Measurements from ENCODE around the gene CDO1.

DNA sequence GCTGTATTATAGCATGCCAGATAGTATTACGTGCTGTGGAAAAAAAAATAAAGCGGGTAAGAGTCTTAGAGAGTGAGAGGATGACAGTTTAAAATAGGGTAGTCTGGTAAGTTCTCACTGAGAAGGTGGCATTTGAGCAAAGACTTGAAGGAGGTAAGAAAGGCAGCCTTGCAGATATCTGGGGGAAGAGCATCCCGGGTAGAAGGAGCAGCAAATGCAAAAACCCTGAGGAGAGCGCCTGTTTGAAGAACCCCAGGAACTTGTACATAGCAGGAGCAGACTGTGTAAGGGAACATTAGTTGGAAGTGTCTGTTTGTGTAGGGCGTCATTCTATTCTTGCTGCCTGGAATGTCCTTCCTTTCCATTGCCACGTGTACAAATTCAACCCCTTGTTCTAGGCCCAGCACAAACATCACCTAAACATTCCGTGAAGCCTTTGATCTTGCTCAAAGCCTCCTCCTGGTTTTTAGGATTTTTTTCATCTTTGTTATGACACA, 27.9 kb upstream of the CDO1 start:
- TF ChIP-seq ZFP30 (CRISPR knock-in tag; IDR thresholded peaks at IDR 0.05) (no peak), RARB (CRISPR knock-in tag; IDR thresholded peaks at IDR 0.05) (no peak), ZFP3 (CRISPR knock-in tag; IDR thresholded peaks at IDR 0.05) (no peak), ARNTL (CRISPR knock-in tag; IDR thresholded peaks at IDR 0.05; ENCODE audit: borderline replicate concordance, low read depth) (no peak), ZC3H10 (CRISPR knock-in tag; IDR thresholded peaks at IDR 0.05) (no peak), ZNF565 (CRISPR knock-in tag; conservative IDR thresholded peaks at IDR 0.05; ENCODE audit: low read depth) (no peak)
- TF ChIP-seq, protein P1, sequence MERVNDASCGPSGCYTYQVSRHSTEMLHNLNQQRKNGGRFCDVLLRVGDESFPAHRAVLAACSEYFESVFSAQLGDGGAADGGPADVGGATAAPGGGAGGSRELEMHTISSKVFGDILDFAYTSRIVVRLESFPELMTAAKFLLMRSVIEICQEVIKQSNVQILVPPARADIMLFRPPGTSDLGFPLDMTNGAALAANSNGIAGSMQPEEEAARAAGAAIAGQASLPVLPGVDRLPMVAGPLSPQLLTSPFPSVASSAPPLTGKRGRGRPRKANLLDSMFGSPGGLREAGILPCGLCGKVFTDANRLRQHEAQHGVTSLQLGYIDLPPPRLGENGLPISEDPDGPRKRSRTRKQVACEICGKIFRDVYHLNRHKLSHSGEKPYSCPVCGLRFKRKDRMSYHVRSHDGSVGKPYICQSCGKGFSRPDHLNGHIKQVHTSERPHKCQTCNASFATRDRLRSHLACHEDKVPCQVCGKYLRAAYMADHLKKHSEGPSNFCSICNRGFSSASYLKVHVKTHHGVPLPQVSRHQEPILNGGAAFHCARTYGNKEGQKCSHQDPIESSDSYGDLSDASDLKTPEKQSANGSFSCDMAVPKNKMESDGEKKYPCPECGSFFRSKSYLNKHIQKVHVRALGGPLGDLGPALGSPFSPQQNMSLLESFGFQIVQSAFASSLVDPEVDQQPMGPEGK (CRISPR knock-in tag; IDR thresholded peaks at IDR 0.05; ENCODE audit: borderline replicate concordance), result no peak
- TF ChIP-seq, protein P2, sequence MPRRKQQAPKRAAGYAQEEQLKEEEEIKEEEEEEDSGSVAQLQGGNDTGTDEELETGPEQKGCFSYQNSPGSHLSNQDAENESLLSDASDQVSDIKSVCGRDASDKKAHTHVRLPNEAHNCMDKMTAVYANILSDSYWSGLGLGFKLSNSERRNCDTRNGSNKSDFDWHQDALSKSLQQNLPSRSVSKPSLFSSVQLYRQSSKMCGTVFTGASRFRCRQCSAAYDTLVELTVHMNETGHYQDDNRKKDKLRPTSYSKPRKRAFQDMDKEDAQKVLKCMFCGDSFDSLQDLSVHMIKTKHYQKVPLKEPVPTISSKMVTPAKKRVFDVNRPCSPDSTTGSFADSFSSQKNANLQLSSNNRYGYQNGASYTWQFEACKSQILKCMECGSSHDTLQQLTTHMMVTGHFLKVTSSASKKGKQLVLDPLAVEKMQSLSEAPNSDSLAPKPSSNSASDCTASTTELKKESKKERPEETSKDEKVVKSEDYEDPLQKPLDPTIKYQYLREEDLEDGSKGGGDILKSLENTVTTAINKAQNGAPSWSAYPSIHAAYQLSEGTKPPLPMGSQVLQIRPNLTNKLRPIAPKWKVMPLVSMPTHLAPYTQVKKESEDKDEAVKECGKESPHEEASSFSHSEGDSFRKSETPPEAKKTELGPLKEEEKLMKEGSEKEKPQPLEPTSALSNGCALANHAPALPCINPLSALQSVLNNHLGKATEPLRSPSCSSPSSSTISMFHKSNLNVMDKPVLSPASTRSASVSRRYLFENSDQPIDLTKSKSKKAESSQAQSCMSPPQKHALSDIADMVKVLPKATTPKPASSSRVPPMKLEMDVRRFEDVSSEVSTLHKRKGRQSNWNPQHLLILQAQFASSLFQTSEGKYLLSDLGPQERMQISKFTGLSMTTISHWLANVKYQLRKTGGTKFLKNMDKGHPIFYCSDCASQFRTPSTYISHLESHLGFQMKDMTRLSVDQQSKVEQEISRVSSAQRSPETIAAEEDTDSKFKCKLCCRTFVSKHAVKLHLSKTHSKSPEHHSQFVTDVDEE (CRISPR knock-in tag; IDR thresholded peaks at IDR 0.05), result no peak
- TF ChIP-seq, protein P3, sequence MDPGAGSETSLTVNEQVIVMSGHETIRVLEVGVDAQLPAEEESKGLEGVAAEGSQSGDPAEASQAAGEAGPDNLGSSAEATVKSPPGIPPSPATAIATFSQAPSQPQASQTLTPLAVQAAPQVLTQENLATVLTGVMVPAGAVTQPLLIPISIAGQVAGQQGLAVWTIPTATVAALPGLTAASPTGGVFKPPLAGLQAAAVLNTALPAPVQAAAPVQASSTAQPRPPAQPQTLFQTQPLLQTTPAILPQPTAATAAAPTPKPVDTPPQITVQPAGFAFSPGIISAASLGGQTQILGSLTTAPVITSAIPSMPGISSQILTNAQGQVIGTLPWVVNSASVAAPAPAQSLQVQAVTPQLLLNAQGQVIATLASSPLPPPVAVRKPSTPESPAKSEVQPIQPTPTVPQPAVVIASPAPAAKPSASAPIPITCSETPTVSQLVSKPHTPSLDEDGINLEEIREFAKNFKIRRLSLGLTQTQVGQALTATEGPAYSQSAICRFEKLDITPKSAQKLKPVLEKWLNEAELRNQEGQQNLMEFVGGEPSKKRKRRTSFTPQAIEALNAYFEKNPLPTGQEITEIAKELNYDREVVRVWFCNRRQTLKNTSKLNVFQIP (CRISPR knock-in tag; IDR thresholded peaks at IDR 0.05; ENCODE audit: borderline replicate concordance, low read depth), result no peak
- TF ChIP-seq, protein P4, sequence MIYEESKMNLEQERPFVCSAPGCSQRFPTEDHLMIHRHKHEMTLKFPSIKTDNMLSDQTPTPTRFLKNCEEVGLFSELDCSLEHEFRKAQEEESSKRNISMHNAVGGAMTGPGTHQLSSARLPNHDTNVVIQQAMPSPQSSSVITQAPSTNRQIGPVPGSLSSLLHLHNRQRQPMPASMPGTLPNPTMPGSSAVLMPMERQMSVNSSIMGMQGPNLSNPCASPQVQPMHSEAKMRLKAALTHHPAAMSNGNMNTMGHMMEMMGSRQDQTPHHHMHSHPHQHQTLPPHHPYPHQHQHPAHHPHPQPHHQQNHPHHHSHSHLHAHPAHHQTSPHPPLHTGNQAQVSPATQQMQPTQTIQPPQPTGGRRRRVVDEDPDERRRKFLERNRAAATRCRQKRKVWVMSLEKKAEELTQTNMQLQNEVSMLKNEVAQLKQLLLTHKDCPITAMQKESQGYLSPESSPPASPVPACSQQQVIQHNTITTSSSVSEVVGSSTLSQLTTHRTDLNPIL (CRISPR knock-in tag; IDR thresholded peaks at IDR 0.05; ENCODE audit: low read depth), result no peak

Data from SK-N-SH treated with all-trans-retinoic acid at 6 μM for 48 hours (cell line).